Fibroblast of mammary gland (primary cell): Measurements from ENCODE around the gene ADGRB3.
"Not testable (repeated sequence)": the region's sequence is repeated elsewhere in the genome, so short reads cannot be mapped to it uniquely, and the experiment has no call there.

Source experiments
- DNase-seq: peaks from one replicate; pipeline ENCODE4 v3.0.0-alpha.2; 2010; ENCODE audit warnings: low read depth
- H3K4me3 ChIP-seq: 2 replicates; pipeline ENCODE4 v1.5.1; 2011; ENCODE audit warnings: low read depth, mild to moderate bottlenecking, low read length, moderate library complexity; ENCODE audit not compliant: control insufficient read depth
- TF ChIP-seq, protein P1 (sequence below): conservative IDR thresholded peaks from 2 replicates; pipeline ENCODE4 v1.5.1; 2011; ENCODE audit warnings: low read depth, low read length, inconsistent platforms; ENCODE audit not compliant: control insufficient read depth, insufficient read depth

ADGRB3 gene

GRCh38 chr6:69285054-69285453 is 650.0 kb downstream of the ADGRB3 start:
- DNase-seq, result no peak
- TF ChIP-seq, protein P1, sequence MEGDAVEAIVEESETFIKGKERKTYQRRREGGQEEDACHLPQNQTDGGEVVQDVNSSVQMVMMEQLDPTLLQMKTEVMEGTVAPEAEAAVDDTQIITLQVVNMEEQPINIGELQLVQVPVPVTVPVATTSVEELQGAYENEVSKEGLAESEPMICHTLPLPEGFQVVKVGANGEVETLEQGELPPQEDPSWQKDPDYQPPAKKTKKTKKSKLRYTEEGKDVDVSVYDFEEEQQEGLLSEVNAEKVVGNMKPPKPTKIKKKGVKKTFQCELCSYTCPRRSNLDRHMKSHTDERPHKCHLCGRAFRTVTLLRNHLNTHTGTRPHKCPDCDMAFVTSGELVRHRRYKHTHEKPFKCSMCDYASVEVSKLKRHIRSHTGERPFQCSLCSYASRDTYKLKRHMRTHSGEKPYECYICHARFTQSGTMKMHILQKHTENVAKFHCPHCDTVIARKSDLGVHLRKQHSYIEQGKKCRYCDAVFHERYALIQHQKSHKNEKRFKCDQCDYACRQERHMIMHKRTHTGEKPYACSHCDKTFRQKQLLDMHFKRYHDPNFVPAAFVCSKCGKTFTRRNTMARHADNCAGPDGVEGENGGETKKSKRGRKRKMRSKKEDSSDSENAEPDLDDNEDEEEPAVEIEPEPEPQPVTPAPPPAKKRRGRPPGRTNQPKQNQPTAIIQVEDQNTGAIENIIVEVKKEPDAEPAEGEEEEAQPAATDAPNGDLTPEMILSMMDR, result no peak
- H3K4me3 ChIP-seq, result no peak overlapping the region

DNA sequence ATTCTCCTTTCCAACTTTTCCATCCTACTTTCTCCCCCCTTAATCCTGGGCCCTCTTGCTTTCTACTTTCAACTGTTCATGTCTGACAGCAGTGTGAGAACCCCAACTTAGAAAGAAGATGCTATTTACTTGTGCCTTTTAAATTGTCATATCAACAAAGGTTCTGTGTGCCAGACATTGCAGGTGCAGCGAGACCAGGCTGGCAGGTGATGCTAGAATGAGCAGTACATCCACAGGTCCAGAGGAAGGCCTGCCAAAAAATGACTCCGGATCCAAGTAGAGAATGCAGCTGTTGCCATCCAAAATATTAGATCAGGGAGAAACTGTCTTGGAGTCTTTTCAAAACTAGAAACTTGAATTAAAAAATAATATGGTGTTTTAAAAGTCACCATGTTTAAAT is 651.2 kb downstream of the ADGRB3 start:
- DNase-seq, result no peak
- TF ChIP-seq, protein P1, result no peak

DNA sequence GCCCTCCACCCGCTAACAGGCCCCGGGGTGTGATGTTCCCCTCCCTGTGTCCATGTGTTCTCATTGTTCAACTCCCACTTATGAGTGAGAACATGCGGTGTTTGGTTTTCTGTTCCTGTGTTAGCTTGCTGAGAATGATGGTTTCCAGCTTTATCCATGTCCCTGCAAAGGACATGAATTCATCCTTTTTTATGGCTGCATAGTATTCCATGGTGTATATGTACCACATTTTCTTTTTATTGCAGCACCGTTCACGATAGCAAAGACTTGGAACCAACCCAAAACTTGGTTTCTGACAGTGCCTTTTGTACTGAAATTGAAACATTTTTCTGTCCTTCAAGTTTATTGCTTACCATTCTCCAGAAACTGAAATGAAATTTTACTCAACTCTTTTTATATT is 653.1 kb downstream of the ADGRB3 start:
- DNase-seq, result not testable (repeated sequence)

More for the DNA sequence above, 651.2 kb downstream of the ADGRB3 start:
- no peak overlapping the region for H3K4me3 ChIP-seq

GRCh38 chr6:69289689-69290495 is 654.8 kb downstream of the ADGRB3 start:
- no peak overlapping the region for H3K4me3 ChIP-seq
- TF ChIP-seq, protein P1, result no peak
- DNase-seq, result no peak

More for the DNA sequence above, 653.1 kb downstream of the ADGRB3 start:
- H3K4me3 ChIP-seq, result not testable (repeated sequence)

- DNase-seq, result no peak
- TF ChIP-seq, protein P1, result no peak
These were observed 658.4 kb downstream of the ADGRB3 start for GRCh38 chr6:69293471-69293870.

DNA sequence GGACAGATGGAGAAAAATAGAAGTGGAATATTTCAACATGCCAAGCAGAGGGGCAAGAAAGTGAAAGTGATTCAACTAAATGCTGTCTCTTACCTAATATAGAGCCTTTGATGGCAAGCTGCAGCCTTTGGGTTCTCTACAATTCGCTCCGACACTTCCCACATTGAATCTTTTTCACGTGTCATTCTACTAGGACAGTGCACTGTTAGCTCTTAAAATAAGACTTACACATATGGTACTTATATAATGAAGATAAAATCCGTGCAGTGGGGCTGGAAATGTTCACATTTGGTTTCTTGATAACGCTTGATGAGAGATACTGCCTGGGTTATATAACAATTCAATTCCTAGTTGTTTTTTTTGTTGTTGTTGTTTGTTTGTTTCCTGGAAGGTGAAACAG is 659.3 kb downstream of the ADGRB3 start:
- TF ChIP-seq, protein P1, result no peak
- no peak for DNase-seq
- no peak overlapping the region for H3K4me3 ChIP-seq

More at GRCh38 chr6:69293471-69293870, 658.4 kb downstream of the ADGRB3 start:
- H3K4me3 ChIP-seq, result no peak overlapping the region

- no peak overlapping the region for H3K4me3 ChIP-seq
- TF ChIP-seq, protein P1, result no peak
- no peak for DNase-seq
These were observed 659.8 kb downstream of the ADGRB3 start for GRCh38 chr6:69294862-69295261.
